HG03095 (cell line): ENCODE data around the gene SIM2.

Experiments
- ATAC-seq: cut with Tn5 transposase; IDR thresholded peaks from one replicate; pipeline ENCODE4 v1.9.1; 2021; ENCODE audit warnings: moderate library complexity; ENCODE audit not compliant: unreplicated experiment

SIM2 gene

DNA sequence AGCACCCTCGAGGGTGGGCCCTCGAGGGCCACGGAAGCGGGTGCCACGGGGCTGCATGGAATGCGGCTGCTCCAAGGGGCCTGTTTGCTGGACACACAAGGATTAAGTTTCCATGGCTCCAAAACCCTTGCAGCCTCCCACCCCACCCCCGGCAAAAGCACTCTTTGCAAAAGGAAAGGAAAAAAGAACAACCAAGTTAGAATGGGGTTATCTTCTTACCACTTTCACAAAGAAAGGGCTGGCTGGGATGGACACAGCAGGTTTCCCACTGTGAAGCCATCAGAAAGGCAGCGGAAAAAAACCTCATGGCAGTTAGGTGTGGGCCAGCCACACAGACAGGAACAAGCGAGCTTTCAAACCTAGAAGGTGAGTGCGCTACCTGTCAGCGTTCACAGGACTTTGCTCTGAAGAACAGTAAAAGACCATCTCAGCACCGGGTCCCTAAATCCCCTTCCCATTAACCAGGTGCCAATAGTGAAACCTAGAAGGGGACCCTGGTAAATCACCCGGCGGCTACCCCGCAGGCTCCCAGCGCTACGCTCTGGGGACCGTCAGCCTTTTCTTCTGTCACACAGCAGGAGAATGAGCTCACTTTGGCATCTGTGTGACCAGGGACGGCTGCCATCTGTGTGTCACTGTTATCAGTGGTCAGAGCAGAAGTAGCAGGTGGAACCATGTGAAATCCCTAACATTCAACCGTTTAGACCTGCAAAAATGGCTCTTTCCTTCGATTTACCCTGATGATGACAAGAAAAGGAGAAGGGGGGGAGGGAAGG is 93.0 kb downstream of the SIM2 start:
- no peak for ATAC-seq

DNA sequence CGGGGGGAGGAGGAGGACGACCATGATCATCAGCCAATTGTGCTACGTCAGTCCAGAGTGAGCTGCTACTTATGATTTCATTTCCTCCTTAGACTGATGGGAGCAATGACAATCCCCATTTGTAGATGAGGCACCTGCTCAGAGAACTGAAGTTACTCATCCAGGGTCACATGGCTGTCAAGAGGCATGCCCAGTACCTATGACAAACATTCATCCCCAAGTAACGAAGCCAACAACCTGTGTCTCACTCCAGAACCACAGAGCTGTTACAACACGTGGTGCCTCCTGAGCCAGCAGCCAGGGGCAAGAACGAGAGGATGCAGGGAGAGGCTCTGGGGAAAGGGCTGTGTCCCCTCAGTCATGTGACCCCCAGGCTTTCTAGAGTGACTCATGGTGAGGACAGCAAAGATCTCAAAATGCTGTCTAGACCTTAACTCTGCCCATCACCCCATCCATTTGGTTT is 93.6 kb downstream of the SIM2 start:
- ATAC-seq = no peak

DNA sequence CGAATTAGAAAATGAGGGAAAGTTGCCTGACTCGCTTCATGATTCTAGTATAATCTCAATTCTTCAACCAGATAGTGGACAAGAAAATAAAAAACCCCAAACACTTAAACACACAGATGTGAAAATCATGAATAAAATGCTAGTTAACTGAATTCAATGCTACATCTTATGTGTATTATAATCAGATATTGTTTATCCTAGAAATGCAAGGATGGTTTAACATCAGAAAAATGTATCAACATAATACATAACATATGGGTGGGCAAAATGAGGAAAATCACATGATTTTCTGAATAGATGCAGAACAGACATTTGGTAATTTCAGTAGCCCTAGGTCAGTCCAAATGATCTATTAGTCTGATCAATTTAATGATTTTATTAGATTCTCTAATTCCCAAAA is 97.2 kb downstream of the SIM2 start:
- ATAC-seq = no peak

DNA sequence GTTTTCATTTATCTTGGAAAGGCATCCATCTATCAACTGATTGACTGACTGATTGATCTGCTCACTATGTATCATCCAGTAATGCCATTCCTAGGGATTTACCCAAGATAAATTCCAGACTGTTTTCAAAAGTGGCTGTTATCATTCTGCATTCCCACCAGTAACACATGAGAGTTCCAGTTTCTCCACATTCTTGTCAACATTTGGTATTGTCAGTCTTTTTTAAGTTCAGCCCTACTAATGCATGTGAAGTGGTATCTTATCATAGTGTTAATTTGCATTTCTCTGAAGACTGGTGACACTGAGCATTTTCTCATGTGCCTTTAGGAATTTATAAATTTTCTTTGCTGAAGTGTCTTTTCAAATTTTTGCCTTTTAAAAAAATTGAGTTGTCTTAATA is 99.6 kb downstream of the SIM2 start:
- no peak for ATAC-seq
